Activated CD8-positive, alpha-beta T cell treated with anti-CD3 and anti-CD28 coated beads for 36 hours (primary cell): ENCODE measurements around the gene DYSF. TPM values are rescaled to one million over a fixed set of nuclear protein-coding genes. Genes with fewer than 3 reads are reported as not detected.

Experiments used
- ATAC-seq: fragments of 200-7000 bp; cut with Tn5 transposase; one replicate; pipeline ENCODE4 v1.10.0; 2021; ENCODE audit warnings: mild to moderate bottlenecking, moderate library complexity
- CTCF ChIA-PET: fragments of 350-600 bp; sonication (Branson Sonifier 250); formaldehyde crosslinking; loops from one replicate; lab custom pipeline; 2021; ENCODE audit warnings: antibody characterized with exemption; lab: Charles Lee
- POLR2A ChIA-PET: fragments of 350-600 bp; sonication (Branson Sonifier 250); formaldehyde crosslinking; loops from one replicate; lab custom pipeline; 2021; ENCODE audit warnings: antibody characterized with exemption; lab: Charles Lee
- DNase-seq: peaks from one replicate; pipeline ENCODE4 v3.0.0-alpha.2; 2020
- H3K27ac Mint-ChIP-seq: one replicate; pipeline ENCODE4 v1.8.0; 2021; ENCODE audit warnings: mild to moderate bottlenecking, mixed read lengths
- H3K27me3 Mint-ChIP-seq: one replicate; pipeline ENCODE4 v1.8.0; 2021; ENCODE audit warnings: mixed read lengths
- H3K36me3 Mint-ChIP-seq: one replicate; pipeline ENCODE4 v1.8.0; 2021; ENCODE audit warnings: low read depth, mixed read lengths
- H3K4me1 Mint-ChIP-seq: one replicate; pipeline ENCODE4 v1.8.0; 2021; ENCODE audit warnings: low read depth, mixed read lengths
- H3K4me3 Mint-ChIP-seq: one replicate; pipeline ENCODE4 v1.8.0; 2021; ENCODE audit warnings: mild to moderate bottlenecking, moderate library complexity, mixed read lengths
- H3K9me3 Mint-ChIP-seq: one replicate; pipeline ENCODE4 v1.8.0; 2021; ENCODE audit warnings: mixed read lengths
- intact Hi-C: fragments of 100-400 bp; cut with micrococcal nuclease; formaldehyde crosslinking; loops from one replicate; pipeline ENCODE4 v1.10.0; 2022
- total RNA-seq, 2 experiments: library from RNA; stranded (reverse); gene quantifications; one replicate each; pipeline ENCODE4 v1.2.3, GENCODE V29; 2021
- TF ChIP-seq, protein P1 (sequence below): fragments of 200-600 bp; IDR thresholded peaks from one replicate; pipeline ENCODE4 v1.8.0; 2022; ENCODE audit warnings: antibody characterized with exemption, mild to moderate bottlenecking

Gene DYSF
- total RNA-seq, 2 experiments from 2014 or later, result 3.5 to 3.8 TPM

- Mint-ChIP-seq H3K4me3 (no peak overlapping the region), H3K27ac (no peak overlapping the region), H3K27me3 (peaks cover 1% of the 10 kb centered on the region), H3K9me3 (no peaks in the 10 kb centered on the region), H3K4me1 (no peaks in the 10 kb centered on the region), H3K36me3 (no peaks in the 10 kb centered on the region)
- TF ChIP-seq, protein P1, sequence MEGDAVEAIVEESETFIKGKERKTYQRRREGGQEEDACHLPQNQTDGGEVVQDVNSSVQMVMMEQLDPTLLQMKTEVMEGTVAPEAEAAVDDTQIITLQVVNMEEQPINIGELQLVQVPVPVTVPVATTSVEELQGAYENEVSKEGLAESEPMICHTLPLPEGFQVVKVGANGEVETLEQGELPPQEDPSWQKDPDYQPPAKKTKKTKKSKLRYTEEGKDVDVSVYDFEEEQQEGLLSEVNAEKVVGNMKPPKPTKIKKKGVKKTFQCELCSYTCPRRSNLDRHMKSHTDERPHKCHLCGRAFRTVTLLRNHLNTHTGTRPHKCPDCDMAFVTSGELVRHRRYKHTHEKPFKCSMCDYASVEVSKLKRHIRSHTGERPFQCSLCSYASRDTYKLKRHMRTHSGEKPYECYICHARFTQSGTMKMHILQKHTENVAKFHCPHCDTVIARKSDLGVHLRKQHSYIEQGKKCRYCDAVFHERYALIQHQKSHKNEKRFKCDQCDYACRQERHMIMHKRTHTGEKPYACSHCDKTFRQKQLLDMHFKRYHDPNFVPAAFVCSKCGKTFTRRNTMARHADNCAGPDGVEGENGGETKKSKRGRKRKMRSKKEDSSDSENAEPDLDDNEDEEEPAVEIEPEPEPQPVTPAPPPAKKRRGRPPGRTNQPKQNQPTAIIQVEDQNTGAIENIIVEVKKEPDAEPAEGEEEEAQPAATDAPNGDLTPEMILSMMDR, result no peak
- ATAC-seq (no peak), DNase-seq (no peak)
- CTCF ChIA-PET, result no interaction called here
- intact Hi-C loops, result no loop called here
- POLR2A ChIA-PET, result no interaction called here
Measured at GRCh38 chr2:71715241-71715750, 261.9 kb downstream of the DYSF start.

GRCh38 chr2:71715951-71716696 lies 262.8 kb downstream of the DYSF start:
- intact Hi-C loops, result no loop called here
- Mint-ChIP-seq H3K4me1 (no peaks in the 10 kb centered on the region), H3K36me3 (no peaks in the 10 kb centered on the region), H3K27me3 (peaks cover 1% of the 10 kb centered on the region), H3K4me3 (no peak overlapping the region), H3K9me3 (no peaks in the 10 kb centered on the region), H3K27ac (no peak overlapping the region)
- ChIA-PET POLR2A (no interaction called here), CTCF (no interaction called here)
- DNase-seq, result no peak
- TF ChIP-seq, protein P1, result no peak
- ATAC-seq, result no peak

- TF ChIP-seq, protein P1, result no peak
- Mint-ChIP-seq H3K27me3 (no peaks in the 10 kb centered on the region), H3K36me3 (no peaks in the 10 kb centered on the region), H3K27ac (no peak overlapping the region), H3K9me3 (no peaks in the 10 kb centered on the region), H3K4me1 (no peaks in the 10 kb centered on the region), H3K4me3 (no peak overlapping the region)
- ATAC-seq, result no peak
- no peak for DNase-seq
- ChIA-PET CTCF (no interaction called here), POLR2A (no interaction called here)
- intact Hi-C loops, result no loop called here
Measured at GRCh38 chr2:71716697-71717624, 263.6 kb downstream of the DYSF start.

DNA sequence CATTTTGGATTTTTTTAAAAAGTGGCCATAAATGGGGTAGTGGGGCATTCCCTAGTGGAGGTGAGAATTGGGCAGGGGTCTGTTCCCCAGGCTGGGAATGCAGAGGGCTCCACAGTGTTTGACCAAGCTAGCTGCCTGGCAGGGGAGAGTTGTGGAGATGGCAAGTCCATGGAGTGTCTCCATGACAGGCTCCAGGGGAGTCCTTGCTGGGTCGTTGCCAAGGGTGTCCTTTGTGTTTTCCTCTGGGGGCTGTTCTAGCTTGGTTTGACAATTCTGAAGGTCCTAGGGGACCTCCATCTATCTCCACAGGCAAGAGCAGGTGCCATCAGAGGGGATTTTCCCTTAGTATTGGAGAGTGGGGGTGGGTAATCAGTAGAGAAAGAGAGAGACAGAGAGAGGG lies 265.3 kb downstream of the DYSF start:
- ATAC-seq (no peak), DNase-seq (no peak)
- Mint-ChIP-seq H3K27ac (no peak overlapping the region), H3K4me1 (no peaks in the 10 kb centered on the region), H3K9me3 (no peaks in the 10 kb centered on the region), H3K36me3 (no peaks in the 10 kb centered on the region), H3K27me3 (no peaks in the 10 kb centered on the region), H3K4me3 (no peak overlapping the region)
- intact Hi-C loops, result no loop called here
- CTCF ChIA-PET, result no interaction called here
- TF ChIP-seq, protein P1, result no peak
- POLR2A ChIA-PET, result no interaction called here
